Astrocyte (in vitro differentiated cells and primary cell): ENCODE results near the gene ATXN10. TPM values are rescaled to one million over a fixed set of nuclear protein-coding genes. Genes with fewer than 3 reads are reported as not detected.

ENCODE experiments used
- DNase-seq: peaks from one replicate; pipeline ENCODE4 v3.0.0-alpha.2; 2010; ENCODE audit warnings: low read depth
- FAIRE-seq: peaks from 2 replicates; lab custom pipeline; 2011; peaks lifted over from hg19 to GRCh38; lab: Jason Lieb, UNC
- H2AFZ ChIP-seq: 2 replicates; pipeline ENCODE4 v1.6.0; 2012; ENCODE audit warnings: low read depth, low read length, inconsistent platforms
- H3K27ac ChIP-seq: 2 replicates; pipeline ENCODE4 v1.5.1; 2011; ENCODE audit warnings: low read depth, low read length, inconsistent platforms
- H3K27me3 ChIP-seq: 2 replicates; pipeline ENCODE4 v1.6.0; 2011; ENCODE audit warnings: low read length, inconsistent platforms; ENCODE audit not compliant: insufficient read depth
- H3K36me3 ChIP-seq: 2 replicates; pipeline ENCODE4 v1.5.1; 2011; ENCODE audit warnings: low read length, inconsistent platforms; ENCODE audit not compliant: insufficient read depth
- H3K4me1 ChIP-seq: 2 replicates; pipeline ENCODE4 v1.5.1; 2011; ENCODE audit warnings: low read length, inconsistent platforms; ENCODE audit not compliant: insufficient read depth
- H3K4me2 ChIP-seq: 2 replicates; pipeline ENCODE4 v1.6.0; 2012; ENCODE audit warnings: low read length, inconsistent platforms
- H3K4me3 ChIP-seq: 2 replicates; pipeline ENCODE4 v1.5.1; 2011; ENCODE audit warnings: low read depth, mild to moderate bottlenecking, low read length, inconsistent platforms; ENCODE audit not compliant: insufficient read depth
- H3K79me2 ChIP-seq: 2 replicates; pipeline ENCODE4 v1.6.0; 2012; ENCODE audit warnings: mild to moderate bottlenecking, low read length, inconsistent platforms; ENCODE audit not compliant: insufficient read depth
- H3K9ac ChIP-seq: 2 replicates; pipeline ENCODE4 v1.6.0; 2012; ENCODE audit warnings: mild to moderate bottlenecking, low read length, inconsistent platforms
- H3K9me3 ChIP-seq: 2 replicates; pipeline ENCODE4 v1.5.1; 2012; ENCODE audit warnings: low read depth, mild to moderate bottlenecking, low read length, inconsistent platforms; ENCODE audit not compliant: insufficient read depth
- H4K20me1 ChIP-seq: 2 replicates; pipeline ENCODE4 v1.6.0; 2012; ENCODE audit warnings: low read length, inconsistent platforms; ENCODE audit not compliant: insufficient read depth
- H3K27ac Mint-ChIP-seq: one replicate; pipeline ENCODE4 v1.8.0; 2021; ENCODE audit warnings: mild to moderate bottlenecking, mixed read lengths; ENCODE audit not compliant: unreplicated experiment
- H3K27me3 Mint-ChIP-seq: one replicate; pipeline ENCODE4 v1.8.0; 2021; ENCODE audit warnings: low read depth, mixed read lengths; ENCODE audit not compliant: unreplicated experiment
- H3K36me3 Mint-ChIP-seq: one replicate; pipeline ENCODE4 v1.8.0; 2021; ENCODE audit warnings: low read depth, mixed read lengths; ENCODE audit not compliant: unreplicated experiment
- H3K4me1 Mint-ChIP-seq: one replicate; pipeline ENCODE4 v1.8.0; 2021; ENCODE audit warnings: low read depth, mixed read lengths; ENCODE audit not compliant: unreplicated experiment
- H3K4me3 Mint-ChIP-seq: one replicate; pipeline ENCODE4 v1.8.0; 2021; ENCODE audit warnings: mild to moderate bottlenecking, moderate library complexity, mixed read lengths; ENCODE audit not compliant: unreplicated experiment
- H3K9me3 Mint-ChIP-seq: one replicate; pipeline ENCODE4 v1.8.0; 2021; ENCODE audit warnings: mild to moderate bottlenecking, mixed read lengths; ENCODE audit not compliant: unreplicated experiment
- CTCF ChIP-seq: IDR thresholded peaks from 2 replicates; pipeline ENCODE4 v1.5.1; 2011; ENCODE audit warnings: low read depth, mild to moderate bottlenecking, inconsistent platforms, low read length, moderate library complexity; ENCODE audit not compliant: insufficient read depth
- EZH2 ChIP-seq: IDR thresholded peaks from 2 replicates; pipeline ENCODE4 v1.6.1; 2012; ENCODE audit warnings: mild to moderate bottlenecking, low read length, inconsistent platforms; ENCODE audit not compliant: insufficient read depth
- total RNA-seq: library from RNA; stranded (reverse); gene quantifications from 2 replicates; pipeline ENCODE4 v1.2.1, GENCODE V29; 2021

Gene ATXN10
- total RNA-seq, 1 donor from 2014 or later = 195 TPM

DNA sequence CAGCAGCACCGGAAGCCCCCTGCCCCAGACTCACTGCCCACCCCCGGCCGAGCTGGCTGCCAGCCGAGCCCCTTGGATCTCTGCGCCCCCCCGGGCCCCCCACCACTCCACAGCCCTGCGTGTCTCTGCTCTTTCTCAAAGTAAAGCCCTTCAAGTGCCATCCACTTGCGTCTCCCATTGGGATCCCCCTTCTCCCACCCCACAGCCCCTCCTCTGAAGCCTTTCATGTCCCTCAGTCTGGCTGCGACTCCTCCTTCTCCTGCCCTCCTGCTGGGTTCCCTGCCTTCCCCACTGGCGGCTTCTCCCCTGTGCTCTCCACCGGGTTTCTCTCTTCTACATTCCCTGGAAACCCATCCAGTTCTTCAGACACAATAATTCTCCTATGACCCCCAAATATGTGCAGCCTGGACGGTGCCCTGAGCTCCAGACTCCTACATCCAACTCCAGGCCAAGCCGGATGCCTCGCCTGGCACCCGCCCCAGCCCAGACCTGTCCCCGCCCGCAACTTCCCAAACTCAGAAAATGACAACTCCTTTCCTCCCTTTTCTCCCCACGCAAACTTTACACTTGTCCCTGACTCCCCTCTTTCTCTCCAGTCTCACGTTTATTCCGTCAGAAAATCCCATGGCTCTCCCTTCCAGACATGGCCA, 196.4 kb downstream of the ATXN10 start:
- Histone ChIP-seq H3K27me3 (peaks cover 5% of the 10 kb centered on the region), H3K9ac (no peak overlapping the region), H3K9me3 (no peaks in the 10 kb centered on the region), H3K4me2 (peak overlapping the region; percentile 69), H3K27ac (no peak overlapping the region), H3K4me3 (no peak overlapping the region), H3K4me1 (peaks cover 16% of the 10 kb centered on the region), H3K79me2 (no peaks in the 10 kb centered on the region), H3K36me3 (no peaks in the 10 kb centered on the region), H2AFZ (no peak overlapping the region), H4K20me1 (peaks cover 3% of the 10 kb centered on the region)
- Mint-ChIP-seq H3K4me1 (peaks cover 7% of the 10 kb centered on the region), H3K4me3 (peak overlapping the region; percentile 73), H3K9me3 (peaks cover 7% of the 10 kb centered on the region), H3K27ac (no peak overlapping the region), H3K36me3 (peaks cover 8% of the 10 kb centered on the region), H3K27me3 (peaks cover 49% of the 10 kb centered on the region)
- TF ChIP-seq EZH2 (no peak), CTCF (no peak)
- FAIRE-seq = no peak
- DNase-seq = no peak

DNA sequence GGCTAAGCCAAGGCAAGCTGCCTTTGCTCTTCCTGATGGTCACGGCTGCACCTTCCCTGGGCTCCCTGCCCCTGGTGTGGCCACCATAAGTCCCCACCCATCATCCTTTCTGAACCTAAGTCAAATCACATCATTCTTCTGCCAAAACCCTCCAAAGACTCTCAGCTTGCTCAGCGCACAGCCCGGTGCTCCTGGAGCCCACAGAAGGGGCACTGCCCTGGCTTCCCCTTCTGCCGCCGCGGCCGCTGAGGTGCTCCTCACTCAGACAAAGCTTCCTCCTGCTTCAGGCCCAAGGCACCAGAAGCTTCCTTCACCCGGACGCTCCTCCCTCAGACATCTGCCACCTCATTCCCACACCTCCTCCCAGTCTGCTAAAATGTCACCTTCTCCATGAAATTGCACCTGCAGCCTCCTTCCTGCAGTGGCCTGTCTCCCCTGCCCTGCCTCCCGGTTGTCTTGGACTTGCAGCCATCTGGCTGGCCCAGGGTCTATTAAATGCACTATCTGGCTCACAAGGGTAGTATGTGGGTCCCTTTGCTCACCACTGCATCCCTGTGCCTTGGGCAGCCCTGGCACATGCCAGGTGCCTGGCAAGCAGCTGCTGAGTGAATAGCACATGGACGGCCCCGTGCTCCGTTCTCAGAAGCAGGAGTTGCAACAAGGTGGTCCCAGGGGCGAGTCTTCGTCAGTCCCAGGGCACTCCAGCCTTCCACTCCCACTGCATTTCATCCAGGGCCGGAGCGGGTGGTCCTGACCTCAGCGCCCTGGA, 197.1 kb downstream of the ATXN10 start:
- Histone ChIP-seq H3K4me1 (peaks cover 13% of the 10 kb centered on the region), H3K4me2 (no peak overlapping the region), H3K4me3 (no peak overlapping the region), H3K27me3 (peaks cover 5% of the 10 kb centered on the region), H4K20me1 (peaks cover 3% of the 10 kb centered on the region), H3K36me3 (no peaks in the 10 kb centered on the region), H3K9me3 (no peaks in the 10 kb centered on the region), H3K9ac (no peak overlapping the region), H3K27ac (no peak overlapping the region), H3K79me2 (no peaks in the 10 kb centered on the region), H2AFZ (no peak overlapping the region)
- peak overlapping the region; percentile 73 for H3K4me3 Mint-ChIP-seq
- H3K4me1 Mint-ChIP-seq = peaks cover 7% of the 10 kb centered on the region
- DNase-seq (no peak), FAIRE-seq (no peak)
- H3K27me3 Mint-ChIP-seq = peaks cover 48% of the 10 kb centered on the region
- H3K27ac Mint-ChIP-seq = no peak overlapping the region
- H3K9me3 Mint-ChIP-seq = peaks cover 8% of the 10 kb centered on the region
- no peak for TF ChIP-seq CTCF
- no peak for TF ChIP-seq EZH2
- H3K36me3 Mint-ChIP-seq = peaks cover 11% of the 10 kb centered on the region
